ENCODE data around the gene BMPR1B. TPM values are rescaled to one million over a fixed set of nuclear protein-coding genes. Genes with fewer than 3 reads are reported as not detected.

Gene BMPR1B
- total and polyA plus RNA-seq, 2 donors (not counting 1 experiment from before 2014, with no cell fraction given): not detected

- no peak overlapping the region for H3K27ac Mint-ChIP-seq
- Histone ChIP-seq H3K27me3 (replicated peaks in 1 of 4; ENCODE audit: control extremely low read depth in 1 of 4, control insufficient read depth in 3 of 4, insufficient read depth in 4 of 4, low read length in 3 of 4) (no peaks in the 10 kb centered on the region), H3K9ac (ENCODE audit: low read length) (no peak overlapping the region), H3K9me3 (ENCODE audit: control extremely low read depth in 1 of 3, control insufficient read depth in 2 of 3, insufficient read depth in 1 of 3, low read length in 2 of 3) (peaks cover 0 to 4% (median 0%) of the 10 kb centered on the region in 3 donors), H3K27ac (ENCODE audit: low read length in 2 of 2) (no peak overlapping the region), H3K4me3 (ENCODE audit: control extremely low read depth in 1 of 5, extremely low read depth in 1 of 5, insufficient read depth in 1 of 5, low read depth in 2 of 5, low read length in 4 of 5) (no peak overlapping the region), H3K4me2 (replicated peaks; ENCODE audit: low read depth, low read length, poor library complexity, severe bottlenecking) (no peak overlapping the region), H3K4me1 (ENCODE audit: control insufficient read depth in 2 of 2, insufficient read depth in 2 of 2, low read length in 2 of 2) (no peaks in the 10 kb centered on the region), H2AFZ (ENCODE audit: insufficient read depth, low read depth, low read length, poor library complexity, severe bottlenecking) (no peak overlapping the region), H3K79me2 (ENCODE audit: control insufficient read depth, insufficient read depth, low read length) (no peaks in the 10 kb centered on the region), H4K20me1 (ENCODE audit: control insufficient read depth, insufficient read depth, low read length, poor library complexity, severe bottlenecking) (no peaks in the 10 kb centered on the region), H3K36me3 (replicated peaks in 1 of 2; ENCODE audit: control extremely low read depth in 1 of 2, control insufficient read depth in 1 of 2, extremely low read depth in 1 of 2, insufficient read depth in 2 of 2, low read length in 1 of 2) (no peaks in the 10 kb centered on the region)
- no peak overlapping the region for H3K4me3 Mint-ChIP-seq
- no peak for ATAC-seq (ENCODE audit: low read depth)
- POLR2A ChIA-PET: no interaction called here
- TF ChIP-seq, protein P1, sequence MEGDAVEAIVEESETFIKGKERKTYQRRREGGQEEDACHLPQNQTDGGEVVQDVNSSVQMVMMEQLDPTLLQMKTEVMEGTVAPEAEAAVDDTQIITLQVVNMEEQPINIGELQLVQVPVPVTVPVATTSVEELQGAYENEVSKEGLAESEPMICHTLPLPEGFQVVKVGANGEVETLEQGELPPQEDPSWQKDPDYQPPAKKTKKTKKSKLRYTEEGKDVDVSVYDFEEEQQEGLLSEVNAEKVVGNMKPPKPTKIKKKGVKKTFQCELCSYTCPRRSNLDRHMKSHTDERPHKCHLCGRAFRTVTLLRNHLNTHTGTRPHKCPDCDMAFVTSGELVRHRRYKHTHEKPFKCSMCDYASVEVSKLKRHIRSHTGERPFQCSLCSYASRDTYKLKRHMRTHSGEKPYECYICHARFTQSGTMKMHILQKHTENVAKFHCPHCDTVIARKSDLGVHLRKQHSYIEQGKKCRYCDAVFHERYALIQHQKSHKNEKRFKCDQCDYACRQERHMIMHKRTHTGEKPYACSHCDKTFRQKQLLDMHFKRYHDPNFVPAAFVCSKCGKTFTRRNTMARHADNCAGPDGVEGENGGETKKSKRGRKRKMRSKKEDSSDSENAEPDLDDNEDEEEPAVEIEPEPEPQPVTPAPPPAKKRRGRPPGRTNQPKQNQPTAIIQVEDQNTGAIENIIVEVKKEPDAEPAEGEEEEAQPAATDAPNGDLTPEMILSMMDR (IDR thresholded peaks at IDR 0.05): no peak
- no peak for TF ChIP-seq EZH2 (IDR thresholded peaks at IDR 0.05; ENCODE audit: borderline replicate concordance, insufficient read depth, low read depth, low read length, poor library complexity, severe bottlenecking)
- intact Hi-C loops (cut with micrococcal nuclease): no loop called here
- no peaks in the 10 kb centered on the region for H3K27me3 Mint-ChIP-seq
- H3K9me3 Mint-ChIP-seq (ENCODE audit: insufficient read depth): no peaks in the 10 kb centered on the region
- no peaks in the 10 kb centered on the region for H3K4me1 Mint-ChIP-seq
- WGBS (ENCODE audit: insufficient coverage): no CpG with 5 or more reads among the region's 2 CpGs
- CTCF ChIA-PET: interaction anchor here (1.6 kb wide), 1 partner anchor 10 kb away, joined by 3 read pairs; no protein-coding TSS in a partner anchor
- no peak for DNase-seq
These were observed 137.3 kb downstream of the BMPR1B start for GRCh38 chr4:94895081-94895480.

- Histone ChIP-seq H3K4me2 (replicated peaks; ENCODE audit: low read depth, low read length, poor library complexity, severe bottlenecking) (no peak overlapping the region), H3K4me3 (ENCODE audit: control extremely low read depth in 1 of 5, extremely low read depth in 1 of 5, insufficient read depth in 1 of 5, low read depth in 2 of 5, low read length in 4 of 5) (no peak overlapping the region), H3K4me1 (ENCODE audit: control insufficient read depth in 2 of 2, insufficient read depth in 2 of 2, low read length in 2 of 2) (no peaks in the 10 kb centered on the region), H3K9ac (ENCODE audit: low read length) (no peak overlapping the region), H2AFZ (ENCODE audit: insufficient read depth, low read depth, low read length, poor library complexity, severe bottlenecking) (no peak overlapping the region), H3K9me3 (ENCODE audit: control extremely low read depth in 1 of 3, control insufficient read depth in 2 of 3, insufficient read depth in 1 of 3, low read length in 2 of 3) (no peaks in the 10 kb centered on the region), H3K36me3 (replicated peaks in 1 of 2; ENCODE audit: control extremely low read depth in 1 of 2, control insufficient read depth in 1 of 2, extremely low read depth in 1 of 2, insufficient read depth in 2 of 2, low read length in 1 of 2) (no peaks in the 10 kb centered on the region), H4K20me1 (ENCODE audit: control insufficient read depth, insufficient read depth, low read length, poor library complexity, severe bottlenecking) (no peaks in the 10 kb centered on the region), H3K27me3 (replicated peaks in 1 of 4; ENCODE audit: control extremely low read depth in 1 of 4, control insufficient read depth in 3 of 4, insufficient read depth in 4 of 4, low read length in 3 of 4) (no peaks in the 10 kb centered on the region), H3K79me2 (ENCODE audit: control insufficient read depth, insufficient read depth, low read length) (no peaks in the 10 kb centered on the region), H3K27ac (ENCODE audit: low read length in 2 of 2) (no peak overlapping the region)
- H3K4me3 Mint-ChIP-seq: no peak overlapping the region
- 93% methylated on average over 5 of the region's 7 CpGs for WGBS (ENCODE audit: insufficient coverage)
- H3K27ac Mint-ChIP-seq: no peak overlapping the region
- no peaks in the 10 kb centered on the region for H3K4me1 Mint-ChIP-seq
- DNase-seq (no peak), ATAC-seq (ENCODE audit: low read depth) (no peak)
- ChIA-PET CTCF (interaction anchor here (1.6 kb wide), 1 partner anchor 12 kb away, joined by 3 read pairs; no protein-coding TSS in a partner anchor), POLR2A (no interaction called here)
- no peaks in the 10 kb centered on the region for H3K27me3 Mint-ChIP-seq
- intact Hi-C loops (cut with micrococcal nuclease): no loop called here
- TF ChIP-seq, protein P1 (IDR thresholded peaks at IDR 0.05): no peak
- no peaks in the 10 kb centered on the region for H3K9me3 Mint-ChIP-seq (ENCODE audit: insufficient read depth)
These were observed 139.3 kb downstream of the BMPR1B start for GRCh38 chr4:94897023-94897422.
